Measurements from ENCODE around the gene SLC5A5. TPM values are rescaled to one million over a fixed set of nuclear protein-coding genes. Genes with fewer than 3 reads are reported as not detected.

The SLC5A5 gene
- total and polyA plus RNA-seq, 11 donors, result not detected

- Histone ChIP-seq H3K4me1 (peaks cover 4 to 34% (median 12%) of the 10 kb centered on the region in 12 donors), H3K36me3 (peaks cover 0 to 54% (median 46%) of the 10 kb centered on the region in 9 donors), H3K9me3 (no peaks in the 10 kb centered on the region), H3K27me3 (peaks cover 0 to 13% (median 9%) of the 10 kb centered on the region in 9 donors), H3K4me3 (no peak overlapping the region), H3K27ac (no peak overlapping the region)
- peak in 2 of 4 donors; percentile 3 to 9 for ATAC-seq
- intact Hi-C loops (cut with DNase I), result no loop called here
- TF ChIP-seq POLR2A (IDR thresholded peaks at IDR 0.05) (no peak), CTCF (IDR thresholded peaks at IDR 0.05) (no peak)
- no peak for DNase-seq
- WGBS, 4 donors, result 74 to 78% (median 76%) methylated on average over 10 to 13 of the region's 13 CpGs
Measured at GRCh38 chr19:17865364-17866311, 6.1 kb upstream of the SLC5A5 start.

GRCh38 chr19:17866312-17866963 is 5.3 kb upstream of the SLC5A5 start:
- intact Hi-C loops (cut with DNase I), result no loop called here

GRCh38 chr19:17866964-17867486 is 4.7 kb upstream of the SLC5A5 start:
- H3K9me3 ChIP-seq, result no peaks in the 10 kb centered on the region
- no peak overlapping the region for H3K4me3 ChIP-seq
- WGBS, 4 donors, result 72 to 84% (median 76%) methylated on average over 11 of the region's 11 CpGs
- no peak overlapping the region for H3K27ac ChIP-seq
- ATAC-seq (no peak), DNase-seq (no peak)
- H3K27me3 ChIP-seq, result peaks cover 13 to 27% (median 22%) of the 10 kb centered on the region in 9 donors
- intact Hi-C loops (cut with DNase I), result no loop called here
- TF ChIP-seq CTCF (IDR thresholded peaks at IDR 0.05) (no peak), POLR2A (IDR thresholded peaks at IDR 0.05) (no peak)
- H3K4me1 ChIP-seq, result peaks cover 0 to 25% (median 3%) of the 10 kb centered on the region in 12 donors
- H3K36me3 ChIP-seq, result peaks cover 0 to 43% (median 37%) of the 10 kb centered on the region in 9 donors

More at GRCh38 chr19:17866312-17866963, 5.3 kb upstream of the SLC5A5 start:
- Histone ChIP-seq H3K4me3 (no peak overlapping the region), H3K27ac (no peak overlapping the region), H3K4me1 (peaks cover 0 to 26% (median 4%) of the 10 kb centered on the region in 12 donors), H3K36me3 (peaks cover 0 to 49% (median 43%) of the 10 kb centered on the region in 9 donors), H3K27me3 (peaks cover 8 to 21% (median 17%) of the 10 kb centered on the region in 9 donors), H3K9me3 (no peaks in the 10 kb centered on the region)
- no peak for DNase-seq
- 87 to 93% (median 89%) methylated on average over 8 of the region's 8 CpGs for WGBS, 4 donors
- no peak for ATAC-seq
- no peak for TF ChIP-seq CTCF (IDR thresholded peaks at IDR 0.05)
- no peak for TF ChIP-seq POLR2A (IDR thresholded peaks at IDR 0.05)

- DNase-seq, result no peak
- H3K4me3 ChIP-seq, result no peak overlapping the region
- H3K27me3 ChIP-seq, result peaks cover 30 to 43% (median 37%) of the 10 kb centered on the region in 9 donors
- intact Hi-C loops (cut with DNase I), result no loop called here
- ATAC-seq, result no peak
- H3K36me3 ChIP-seq, result peaks cover 0 to 27% (median 21%) of the 10 kb centered on the region in 9 donors
- no peak overlapping the region for H3K27ac ChIP-seq
- TF ChIP-seq POLR2A (IDR thresholded peaks at IDR 0.05) (no peak), CTCF (IDR thresholded peaks at IDR 0.05) (no peak)
- H3K4me1 ChIP-seq, result peaks cover 0 to 26% (median 6%) of the 10 kb centered on the region in 12 donors
- no peaks in the 10 kb centered on the region for H3K9me3 ChIP-seq
- WGBS, 4 donors, result 56 to 76% (median 62%) methylated on average over 6 of the region's 6 CpGs
Measured at GRCh38 chr19:17868669-17869068, 3.1 kb upstream of the SLC5A5 start.
